HCT116 (cell line): ENCODE measurements around the gene NINJ2. TPM values are rescaled to one million over a fixed set of nuclear protein-coding genes. Genes with fewer than 3 reads are reported as not detected.

Experiments used
- ATAC-seq: fragments of 200-7000 bp; cut with Tn5 transposase; 2 replicates; pipeline ENCODE4 v1.9.1; 2020; ENCODE audit warnings: mild to moderate bottlenecking, moderate library complexity
- BruUV-seq: library from RNA; stranded (reverse); fragments of 400-500 nt; replicated peaks from 2 replicates; lab custom pipeline; 2021; lab: Mats Ljungman, UMichigan
- CTCF ChIA-PET: fragments of 300-600 bp; sonication (Branson Sonifier 250); formaldehyde crosslinking; loops from one replicate; lab custom pipeline; 2021; ENCODE audit warnings: antibody characterized with exemption; lab: Charles Lee
- POLR2A ChIA-PET: fragments of 300-600, 350-600 bp; sonication (Branson Sonifier 250); formaldehyde crosslinking; loops from one replicate; lab custom pipeline; 2021; ENCODE audit warnings: antibody characterized with exemption; lab: Charles Lee
- RAD21 ChIA-PET, 2 experiments: fragments of 300-600 bp; sonication (Branson Sonifier 250); formaldehyde crosslinking; loops; one replicate each; lab custom pipeline; 2023; ENCODE audit warnings: low total read pairs in 2 of 2; ENCODE audit not compliant: uncharacterized antibody in 2 of 2, unreplicated experiment in 2 of 2, low non-redundant PET in 1 of 2; lab: Charles Lee
- DNase-seq: peaks from one replicate; pipeline ENCODE4 v3.0.0-alpha.2; 2010; ENCODE audit warnings: low read depth, low spot score
- H2AFZ ChIP-seq: fragments of 200-600 bp; shearing (Covaris generic), sonication (generic); 2 replicates; pipeline ENCODE4 v1.6.1; 2017; ENCODE audit warnings: low read depth, mixed run types, mixed read lengths, antibody characterized with exemption, low read length; ENCODE audit not compliant: poor library complexity, severe bottlenecking
- H3K27ac ChIP-seq: 2 replicates; pipeline ENCODE4 v1.5.1; 2012; ENCODE audit warnings: low read depth, low read length
- H3K27me3 ChIP-seq: fragments of 200-600 bp; sonication (generic); 2 replicates; pipeline ENCODE4 v1.6.1; 2016; ENCODE audit warnings: mixed run types, low read length, mixed read lengths; ENCODE audit not compliant: insufficient read depth
- H3K36me3 ChIP-seq, 2 experiments: fragments of 200-500 bp in 1 of 2; fragments of 200-600 bp in 1 of 2; sonication (Bioruptor generic) in 1 of 2; sonication (generic) in 1 of 2; 2 replicates each; pipeline versions ENCODE4 v1.5.1 to v1.6.1; 2014 to 2016; ENCODE audit warnings: low read length in 2 of 2, inconsistent platforms in 1 of 2, mixed read lengths in 1 of 2, mixed run types in 1 of 2; ENCODE audit not compliant: insufficient read depth in 2 of 2, control insufficient read depth in 1 of 2
- H3K4me1 ChIP-seq, 2 experiments: fragments of 200-600 bp in 1 of 2; sonication (generic) in 1 of 2; 2 replicates each; pipeline versions ENCODE4 v1.5.1 to v1.6.1; 2012 to 2017; ENCODE audit warnings: low read length in 2 of 2, inconsistent platforms in 1 of 2, mild to moderate bottlenecking in 1 of 2, mixed read lengths in 1 of 2, mixed run types in 1 of 2, moderate library complexity in 1 of 2; ENCODE audit not compliant: insufficient read depth in 2 of 2, control insufficient read depth in 1 of 2
- H3K4me2 ChIP-seq: fragments of 200-600 bp; sonication (generic); 2 replicates; pipeline ENCODE4 v1.6.1; 2017; ENCODE audit warnings: mixed run types, low read length, mixed read lengths
- H3K4me3 ChIP-seq, 2 experiments: fragments of 200-600 bp in 1 of 2; sonication (generic) in 1 of 2; replicated peaks in 1 of 2; 2 replicates each; pipeline ENCODE4 v1.5.1; 2011 to 2016; ENCODE audit warnings: low read length in 2 of 2, control low read depth in 1 of 2, low read depth in 1 of 2, mild to moderate bottlenecking in 1 of 2, mixed read lengths in 1 of 2, mixed run types in 1 of 2
- H3K79me2 ChIP-seq: fragments of 200-600 bp; sonication (generic); 2 replicates; pipeline ENCODE4 v1.6.1; 2017; ENCODE audit warnings: mild to moderate bottlenecking, mixed run types, low read length, moderate library complexity, mixed read lengths; ENCODE audit not compliant: insufficient read depth
- H3K9ac ChIP-seq: fragments of 200-600 bp; sonication (generic); 2 replicates; pipeline ENCODE4 v1.6.1; 2016; ENCODE audit warnings: low read length, mixed read lengths
- H3K9me2 ChIP-seq: fragments of 200-600 bp; sonication (generic), shearing (Covaris generic); 2 replicates; pipeline ENCODE4 v1.6.1; 2017; ENCODE audit warnings: mixed run types, mild to moderate bottlenecking, moderate library complexity; ENCODE audit not compliant: insufficient read depth
- H3K9me3 ChIP-seq, 2 experiments: fragments of 200-500 bp in 1 of 2; fragments of 200-600 bp in 1 of 2; sonication (Bioruptor generic) in 1 of 2; sonication (generic) in 1 of 2; 2 replicates each; pipeline ENCODE4 v1.6.1; 2014 to 2017; ENCODE audit warnings: low read length in 2 of 2, mixed read lengths in 2 of 2, inconsistent platforms in 1 of 2, low read depth in 1 of 2, mild to moderate bottlenecking in 1 of 2, mixed run types in 1 of 2, moderate library complexity in 1 of 2; ENCODE audit not compliant: control insufficient read depth in 1 of 2, insufficient read depth in 1 of 2
- H4K20me1 ChIP-seq: fragments of 200-600 bp; sonication (generic), shearing (Covaris generic); 2 replicates; pipeline ENCODE4 v1.6.1; 2017; ENCODE audit warnings: mixed run types, mild to moderate bottlenecking, moderate library complexity; ENCODE audit not compliant: insufficient read depth
- EGR1 ChIP-seq: IDR thresholded peaks from 2 replicates; pipeline ENCODE4 v1.6.1; 2012; ENCODE audit warnings: low read depth
- POLR2AphosphoS5 ChIP-seq: IDR thresholded peaks from 2 replicates; pipeline ENCODE4 v1.6.1; 2011; ENCODE audit warnings: mild to moderate bottlenecking, low read depth, low read length, moderate library complexity
- intact Hi-C: fragments of 100-400 bp; cut with micrococcal nuclease; formaldehyde crosslinking; loops from 2 replicates; pipeline ENCODE4 v1.10.0; 2022
- total RNA-seq: library from RNA; stranded (reverse); gene quantifications from one replicate; pipeline ENCODE4 v1.2.1, GENCODE V29; 2021; ENCODE audit not compliant: unreplicated experiment
- TF ChIP-seq, protein P1 (sequence below): IDR thresholded peaks from 2 replicates; pipeline ENCODE4 v1.6.1; 2012; ENCODE audit warnings: low read depth

Gene NINJ2
- total RNA-seq, 1 experiment from 2014 or later: not detected

DNA sequence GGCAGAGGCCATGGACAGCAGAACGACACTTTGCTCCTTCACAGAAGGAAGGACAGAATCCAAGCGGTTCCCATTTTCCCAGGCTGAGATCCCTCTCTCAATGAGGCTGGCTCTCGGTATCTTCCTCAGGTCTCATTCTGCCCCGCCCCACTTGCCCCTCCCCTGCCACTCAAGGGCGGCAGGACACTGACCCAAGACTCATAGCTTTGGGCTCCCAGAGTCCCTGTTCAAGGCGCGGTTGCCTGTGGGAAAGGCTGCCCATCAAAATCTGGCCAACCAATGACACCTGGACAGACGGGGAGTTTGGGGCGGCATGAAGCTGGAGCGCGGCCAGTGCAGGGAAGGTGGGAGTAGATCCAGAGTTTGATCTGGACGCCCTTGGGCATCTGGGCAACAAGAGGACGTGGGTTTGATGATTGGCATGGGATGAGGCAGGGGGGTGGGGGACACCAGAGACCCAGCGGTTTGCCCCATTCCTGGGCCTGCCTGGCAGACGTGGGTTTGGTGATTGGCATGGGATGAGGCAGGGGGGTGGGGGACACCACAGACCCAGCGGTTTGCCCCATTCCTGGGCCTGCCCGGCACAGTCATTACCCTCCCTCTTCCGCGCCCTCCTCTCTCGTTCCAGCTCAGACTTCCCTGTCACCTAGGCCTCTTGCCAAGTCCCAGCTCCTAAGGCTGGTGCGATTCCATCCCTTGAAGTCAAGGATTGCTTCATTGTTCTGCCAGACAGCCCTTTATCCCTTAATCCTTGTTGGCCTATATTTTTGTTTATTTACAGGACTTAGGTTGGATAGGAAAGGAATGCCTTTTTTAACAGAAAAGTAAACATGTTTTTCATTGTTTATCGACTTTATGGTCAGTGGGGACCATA lies 92.1 kb downstream of the NINJ2 start:
- intact Hi-C loops: loop anchor here (1.0 to 5.0 kb wide), 7 partner anchors 181 to 1034 kb away; partner anchors contain the start of genes RAD52 and WNK1
- TF ChIP-seq POLR2AphosphoS5 (peak; percentile 30; the same call in 1 of the 2 replicates), EGR1 (no peak)
- TF ChIP-seq, protein P1, sequence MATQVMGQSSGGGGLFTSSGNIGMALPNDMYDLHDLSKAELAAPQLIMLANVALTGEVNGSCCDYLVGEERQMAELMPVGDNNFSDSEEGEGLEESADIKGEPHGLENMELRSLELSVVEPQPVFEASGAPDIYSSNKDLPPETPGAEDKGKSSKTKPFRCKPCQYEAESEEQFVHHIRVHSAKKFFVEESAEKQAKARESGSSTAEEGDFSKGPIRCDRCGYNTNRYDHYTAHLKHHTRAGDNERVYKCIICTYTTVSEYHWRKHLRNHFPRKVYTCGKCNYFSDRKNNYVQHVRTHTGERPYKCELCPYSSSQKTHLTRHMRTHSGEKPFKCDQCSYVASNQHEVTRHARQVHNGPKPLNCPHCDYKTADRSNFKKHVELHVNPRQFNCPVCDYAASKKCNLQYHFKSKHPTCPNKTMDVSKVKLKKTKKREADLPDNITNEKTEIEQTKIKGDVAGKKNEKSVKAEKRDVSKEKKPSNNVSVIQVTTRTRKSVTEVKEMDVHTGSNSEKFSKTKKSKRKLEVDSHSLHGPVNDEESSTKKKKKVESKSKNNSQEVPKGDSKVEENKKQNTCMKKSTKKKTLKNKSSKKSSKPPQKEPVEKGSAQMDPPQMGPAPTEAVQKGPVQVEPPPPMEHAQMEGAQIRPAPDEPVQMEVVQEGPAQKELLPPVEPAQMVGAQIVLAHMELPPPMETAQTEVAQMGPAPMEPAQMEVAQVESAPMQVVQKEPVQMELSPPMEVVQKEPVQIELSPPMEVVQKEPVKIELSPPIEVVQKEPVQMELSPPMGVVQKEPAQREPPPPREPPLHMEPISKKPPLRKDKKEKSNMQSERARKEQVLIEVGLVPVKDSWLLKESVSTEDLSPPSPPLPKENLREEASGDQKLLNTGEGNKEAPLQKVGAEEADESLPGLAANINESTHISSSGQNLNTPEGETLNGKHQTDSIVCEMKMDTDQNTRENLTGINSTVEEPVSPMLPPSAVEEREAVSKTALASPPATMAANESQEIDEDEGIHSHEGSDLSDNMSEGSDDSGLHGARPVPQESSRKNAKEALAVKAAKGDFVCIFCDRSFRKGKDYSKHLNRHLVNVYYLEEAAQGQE: no peak
- CTCF ChIA-PET: interaction anchor here (0.6 to 3.8 kb wide), 17 partner anchors 180 to 1220 kb away, joined by 3 to 41 read pairs (median 5); partner anchors contain the start of genes RAD52 and WNK1
- RAD21 ChIA-PET: interaction anchor here (0.5 to 1.5 kb wide), 8 partner anchors 180 to 1012 kb away, joined by 3 to 4 read pairs (median 3); partner anchors contain the start of genes RAD52 (in 1 of the 2) and WNK1 (in 1 of the 2)
- ATAC-seq (peak; percentile 71), DNase-seq (peak; percentile 81)
- Histone ChIP-seq H3K27ac (peak overlapping the region; percentile 93), H3K79me2 (no peaks in the 10 kb centered on the region), H3K4me3 (peak overlapping the region; percentile 58 to 81), H3K27me3 (no peaks in the 10 kb centered on the region), H3K9me2 (no peaks in the 10 kb centered on the region), H4K20me1 (no peaks in the 10 kb centered on the region), H3K9ac (peak overlapping the region; percentile 92), H3K4me1 (peaks cover 29 to 64% of the 10 kb centered on the region in 2 experiments), H2AFZ (peak overlapping the region; percentile 7), H3K9me3 (no peaks in the 10 kb centered on the region), H3K36me3 (no peaks in the 10 kb centered on the region), H3K4me2 (peak overlapping the region; percentile 100)
- TSS peak; percentile 77 for BruUV-seq
- POLR2A ChIA-PET: interaction anchor here (0.6 to 4.0 kb wide), 5 partner anchors 65 to 378 kb away, joined by 3 to 23 read pairs (median 5); partner anchors contain the start of genes RAD52 and WNK1
